Spleen (tissue), 7 donors: ENCODE measurements around the gene KLHL8.

Experiments
- CTCF ChIP-seq, 11 experiments: fragments of 200-600 bp in 7 of 11; fragments of 450-650 bp in 4 of 11; sonication (generic) in 4 of 11; IDR thresholded peaks in 8 of 11; conservative IDR thresholded peaks in 3 of 11; 1 replicate in 7 of 11; 2 replicates in 4 of 11; pipeline versions ENCODE4 v1.4.0 to v1.8.0; 2016 to 2021; ENCODE audit warnings: antibody characterized with exemption in 11 of 11, inconsistent platforms in 4 of 11, mild to moderate bottlenecking in 1 of 11
- POLR2A ChIP-seq, 3 donors: fragments of 450-650 bp; IDR thresholded peaks; one replicate each; pipeline ENCODE4 v1.5.1; 2017; ENCODE audit warnings: antibody characterized with exemption in 3 of 3, mild to moderate bottlenecking in 1 of 3
- POLR2AphosphoS5 ChIP-seq, 3 donors: sonication (generic); formaldehyde crosslinking; IDR thresholded peaks; one replicate each; pipeline ENCODE4 v1.5.1; 2017; ENCODE audit warnings: antibody characterized with exemption in 3 of 3
- donor health status: DM: no; HTN: no; CAD: no; lungs with moderate emphysema.
- donor health status: DM: no; HTN: no; CAD: no.
- donor health status: DM: no; HTN: no; CAD: no.

GRCh38 chr4:87239194-87239593, 18.8 kb upstream of the KLHL8 start:
- TF ChIP-seq CTCF (IDR thresholded peaks at IDR 0.05 in 8 of 11, conservative IDR thresholded peaks at IDR 0.05 in 3 of 11) (no peak), POLR2A (IDR thresholded peaks at IDR 0.05) (no peak), POLR2AphosphoS5 (IDR thresholded peaks at IDR 0.05) (no peak)
